Adrenal gland (tissue), 12 donors: Measurements from ENCODE around the gene HTR4. TPM values are rescaled to one million over a fixed set of nuclear protein-coding genes. Genes with fewer than 3 reads are reported as not detected.

ENCODE experiments used
- DNase-seq, 7 donors: peaks; one replicate each; pipeline ENCODE4 v3.0.0-alpha.2; 2019 to 2020
- H3K27ac ChIP-seq, 5 donors: fragments of 200-600 bp; sonication (generic) in 4 of 5; 1 replicate in 3 of 5; 2 replicates in 2 of 5; pipeline versions ENCODE4 v1.5.1 to v1.8.0; 2016 to 2020; ENCODE audit warnings: mild to moderate bottlenecking in 1 of 5
- H3K27me3 ChIP-seq: fragments of 200-600 bp; 2 replicates; pipeline ENCODE4 v1.8.0; 2021
- H3K36me3 ChIP-seq, 2 donors: fragments of 200-600 bp; replicated peaks in 1 of 2; 1 replicate in 1 of 2; 2 replicates in 1 of 2; pipeline versions ENCODE4 v1.5.1 to v1.8.0; 2018 to 2022
- H3K4me1 ChIP-seq, 2 donors: fragments of 200-600 bp; replicated peaks in 1 of 2; 1 replicate in 1 of 2; 2 replicates in 1 of 2; pipeline versions ENCODE4 v1.5.1 to v1.8.0; 2018 to 2021
- H3K4me3 ChIP-seq, 4 donors: fragments of 200-600 bp; sonication (generic) in 3 of 4; one replicate each; pipeline ENCODE4 v1.5.1; 2016 to 2018
- H3K9me3 ChIP-seq, 3 donors: fragments of 200-600 bp; sonication (generic) in 1 of 3; replicated peaks in 1 of 3; 1 replicate in 2 of 3; 2 replicates in 1 of 3; pipeline versions ENCODE4 v1.5.1 to v1.8.0; 2016 to 2021
- POLR2A ChIP-seq, 2 donors: fragments of 450-650 bp; IDR thresholded peaks; one replicate each; pipeline ENCODE4 v1.6.1; 2017; ENCODE audit warnings: antibody characterized with exemption in 2 of 2, mild to moderate bottlenecking in 2 of 2, moderate library complexity in 1 of 2
- WGBS, 4 donors: extraction: QIAGEN DNeasy Blood & Tissue Kit in 2 of 4; methylation state at CpG; one replicate each; pipeline versions ENCODE4 v1.1.5 to v1.1.7; 2013 to 2017; 5-methylcytosine and 5-hydroxymethylcytosine counted together
- intact Hi-C, 2 donors: fragments of 100-400 bp; cut with DNase I; formaldehyde crosslinking; loops; one replicate each; pipeline versions ENCODE4 v1.14.1 to v1.15.0; 2022 to 2023
- polyA plus RNA-seq, 3 donors: library from polyadenylated mRNA; stranded (reverse); fragments of 200-250 nt in 2 of 3; fragments of 350-450 nt in 1 of 3; fragmentation: Illumina TruSeq in 1 of 3; extraction: RNeasy Lipid Tissue Mini Kit (QIAGEN cat#74804) in 1 of 3; gene quantifications; one replicate each; pipeline ENCODE4 v1.2.3, GENCODE V29; 2013 to 2014
- total RNA-seq, 9 donors: library from RNA; depleted of rRNA in 4 of 9; stranded (reverse); fragments of >200 nt in 4 of 9; fragments of 120-200 nt in 1 of 9; fragmentation: NEBNext Ultra II Directional in 1 of 9; extraction: Animal tissue kit (Norgen Biotek cat#: 25700) in 1 of 9; gene quantifications; one replicate each; pipeline versions ENCODE4 v1.1.0 to v1.2.4, GENCODE V29; 2013 to 2023
- TF ChIP-seq, protein P1 (sequence below), 6 experiments: fragments of 450-650 bp in 4 of 6; fragments of 200-600 bp in 2 of 6; sonication (generic) in 1 of 6; IDR thresholded peaks; 1 replicate in 5 of 6; 2 replicates in 1 of 6; pipeline versions ENCODE4 v1.5.1 to v1.8.0; 2016 to 2021; ENCODE audit warnings: antibody characterized with exemption in 6 of 6, mild to moderate bottlenecking in 2 of 6, moderate library complexity in 1 of 6
- donor health status: healthy with polysubstance abuse.
- donor health status: Bipolar disorder and iron deficiency.
- donor health status: DM: yes; HTN: yes; CAD: no.
- donor health status: DM: no; HTN: no; CAD: no.
- donor health status: DM: no; HTN: no; CAD: no.
- donor health status: DM: yes; HTN: yes; CAD: no.

The HTR4 gene
- total and polyA plus RNA-seq, 12 donors = 0.11 to 2.6 (median 0.83) TPM; not detected in 1

DNA sequence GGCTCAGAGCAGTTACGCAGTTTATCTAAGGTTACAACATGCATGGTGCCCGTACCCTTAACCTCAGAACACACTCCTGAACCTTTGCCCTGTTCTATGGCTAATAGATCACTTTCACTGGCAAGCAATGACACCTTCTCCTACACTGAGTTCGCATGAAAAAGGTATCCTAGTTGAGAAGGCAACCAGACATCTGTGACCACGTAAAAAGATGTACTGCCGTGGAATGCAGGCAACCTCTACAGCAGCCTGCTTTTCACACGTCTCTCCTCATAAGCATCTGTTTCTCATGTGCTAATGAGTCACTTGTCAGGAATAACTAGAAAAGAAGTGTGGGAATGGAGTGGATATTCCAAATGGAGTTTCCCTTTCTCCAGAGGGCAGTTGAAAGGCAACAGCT lies 199.1 kb downstream of the HTR4 start:
- Histone ChIP-seq H3K4me3 (no peak overlapping the region), H3K36me3 (no peaks in the 10 kb centered on the region), H3K9me3 (no peaks in the 10 kb centered on the region), H3K27me3 (no peaks in the 10 kb centered on the region), H3K4me1 (no peaks in the 10 kb centered on the region), H3K27ac (no peak overlapping the region)
- DNase-seq = no peak
- WGBS, 4 donors = 75 to 80% (median 78%) methylated on average over 6 of the region's 6 CpGs
- TF ChIP-seq POLR2A (IDR thresholded peaks at IDR 0.05) = no peak
- TF ChIP-seq, protein P1, sequence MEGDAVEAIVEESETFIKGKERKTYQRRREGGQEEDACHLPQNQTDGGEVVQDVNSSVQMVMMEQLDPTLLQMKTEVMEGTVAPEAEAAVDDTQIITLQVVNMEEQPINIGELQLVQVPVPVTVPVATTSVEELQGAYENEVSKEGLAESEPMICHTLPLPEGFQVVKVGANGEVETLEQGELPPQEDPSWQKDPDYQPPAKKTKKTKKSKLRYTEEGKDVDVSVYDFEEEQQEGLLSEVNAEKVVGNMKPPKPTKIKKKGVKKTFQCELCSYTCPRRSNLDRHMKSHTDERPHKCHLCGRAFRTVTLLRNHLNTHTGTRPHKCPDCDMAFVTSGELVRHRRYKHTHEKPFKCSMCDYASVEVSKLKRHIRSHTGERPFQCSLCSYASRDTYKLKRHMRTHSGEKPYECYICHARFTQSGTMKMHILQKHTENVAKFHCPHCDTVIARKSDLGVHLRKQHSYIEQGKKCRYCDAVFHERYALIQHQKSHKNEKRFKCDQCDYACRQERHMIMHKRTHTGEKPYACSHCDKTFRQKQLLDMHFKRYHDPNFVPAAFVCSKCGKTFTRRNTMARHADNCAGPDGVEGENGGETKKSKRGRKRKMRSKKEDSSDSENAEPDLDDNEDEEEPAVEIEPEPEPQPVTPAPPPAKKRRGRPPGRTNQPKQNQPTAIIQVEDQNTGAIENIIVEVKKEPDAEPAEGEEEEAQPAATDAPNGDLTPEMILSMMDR (IDR thresholded peaks at IDR 0.05) = no peak
- intact Hi-C loops = no loop called here

DNA sequence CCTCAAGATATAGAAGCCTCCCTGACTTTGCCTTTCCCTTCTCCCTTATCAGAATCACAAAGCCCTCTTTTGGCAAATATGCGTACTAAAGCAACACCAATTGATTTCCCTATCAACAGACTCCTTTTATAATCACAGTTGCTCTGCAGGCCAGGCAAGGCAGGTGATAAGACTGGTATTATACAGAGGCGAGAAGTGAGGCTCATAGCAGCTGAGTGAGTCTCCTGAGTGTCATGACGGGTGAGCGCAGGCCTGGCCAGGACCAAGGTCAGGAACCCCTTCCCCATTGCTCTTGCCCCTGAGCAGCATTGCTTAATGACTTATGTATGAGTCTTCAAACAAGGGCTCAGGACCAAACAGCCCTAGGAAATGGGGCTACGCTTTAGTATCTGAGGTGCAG lies 199.8 kb downstream of the HTR4 start:
- H3K9me3 ChIP-seq = no peaks in the 10 kb centered on the region
- H3K4me1 ChIP-seq = no peaks in the 10 kb centered on the region
- TF ChIP-seq POLR2A (IDR thresholded peaks at IDR 0.05) = no peak
- TF ChIP-seq, protein P1 (IDR thresholded peaks at IDR 0.05) = no peak
- no peaks in the 10 kb centered on the region for H3K27me3 ChIP-seq
- DNase-seq = no peak
- WGBS, 4 donors = 71 to 93% (median 88%) methylated on average over 5 of the region's 5 CpGs
- H3K4me3 ChIP-seq = no peak overlapping the region
- no peak overlapping the region for H3K27ac ChIP-seq
- H3K36me3 ChIP-seq = no peaks in the 10 kb centered on the region
- intact Hi-C loops = no loop called here

DNA sequence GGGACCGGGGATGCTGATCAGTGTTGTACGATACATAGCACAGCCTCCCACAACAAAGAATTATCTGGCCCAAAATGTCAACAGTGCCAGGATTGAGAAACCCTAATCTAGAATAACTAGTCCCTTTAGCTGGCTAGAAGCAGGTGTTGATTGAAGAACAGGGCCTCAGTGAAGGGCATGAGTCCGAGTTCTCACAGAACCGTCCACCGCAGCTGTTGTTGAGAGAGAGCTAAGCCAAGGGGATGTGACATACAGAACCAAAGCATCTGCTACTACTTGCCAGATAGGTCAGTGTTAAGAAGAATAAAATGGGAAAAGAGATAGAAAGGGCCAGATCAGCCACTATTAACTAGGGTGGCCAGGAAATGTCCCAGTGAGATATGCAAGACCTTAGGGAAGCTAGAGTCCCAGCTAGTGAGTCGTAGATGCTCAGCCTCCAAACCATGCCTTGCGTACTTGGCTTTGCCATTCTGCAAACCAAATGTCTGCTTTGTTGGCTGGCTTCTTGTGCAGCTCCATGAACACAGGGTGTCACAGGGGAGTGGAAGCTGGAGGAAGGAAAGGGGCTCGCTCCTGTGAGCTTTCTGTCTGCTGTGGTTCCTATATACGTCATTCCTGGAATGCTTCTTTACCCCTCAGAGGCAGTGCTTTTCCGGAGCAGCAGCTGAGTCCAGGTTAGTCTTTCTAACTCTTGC lies 201.7 kb downstream of the HTR4 start:
- Histone ChIP-seq H3K27ac (no peak overlapping the region), H3K4me3 (no peak overlapping the region), H3K27me3 (no peaks in the 10 kb centered on the region), H3K36me3 (no peaks in the 10 kb centered on the region), H3K4me1 (no peaks in the 10 kb centered on the region), H3K9me3 (no peaks in the 10 kb centered on the region)
- intact Hi-C loops = no loop called here
- 89 to 95% (median 91%) methylated on average over 10 of the region's 10 CpGs for WGBS, 4 donors
- no peak for TF ChIP-seq POLR2A (IDR thresholded peaks at IDR 0.05)
- TF ChIP-seq, protein P1 (IDR thresholded peaks at IDR 0.05) = no peak
- DNase-seq = no peak

DNA sequence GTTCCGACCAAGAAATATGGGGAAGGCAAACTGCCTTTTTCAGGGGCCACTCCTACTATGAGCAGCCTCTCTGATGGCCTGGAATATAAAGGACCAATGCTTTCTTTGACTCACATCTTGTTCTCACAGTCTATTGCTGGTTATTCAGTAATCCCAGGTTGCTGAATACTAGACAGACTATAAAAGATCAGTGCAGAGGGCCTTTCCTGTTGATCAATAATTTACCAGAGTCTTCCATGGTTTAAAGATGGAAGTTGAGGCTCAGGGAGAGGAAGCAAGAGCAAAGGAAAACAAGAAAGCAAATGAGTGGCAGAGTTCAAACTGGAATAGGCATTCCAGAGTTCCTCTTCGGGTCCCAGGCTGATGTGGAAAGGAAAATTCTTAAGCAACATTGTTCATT lies 207.7 kb downstream of the HTR4 start:
- H3K9me3 ChIP-seq = no peaks in the 10 kb centered on the region
- no peaks in the 10 kb centered on the region for H3K27me3 ChIP-seq
- no peak overlapping the region for H3K4me3 ChIP-seq
- no peak for DNase-seq
- intact Hi-C loops = loop anchor here in 1 of 2 donors (5.0 kb wide), 1 partner anchor 286 kb away; no protein-coding TSS in a partner anchor
- no peaks in the 10 kb centered on the region for H3K4me1 ChIP-seq
- TF ChIP-seq POLR2A (IDR thresholded peaks at IDR 0.05) = no peak
- TF ChIP-seq, protein P1 (IDR thresholded peaks at IDR 0.05) = no peak
- 85 to 88% (median 87%) methylated on average over 2 of the region's 2 CpGs for WGBS, 4 donors
- no peak overlapping the region for H3K27ac ChIP-seq
- H3K36me3 ChIP-seq = peaks cover 0 to 12% of the 10 kb centered on the region in 2 donors
